Lower leg skin (tissue), 3 donors: Measurements from ENCODE around the gene EIF2AK2.

Source experiments
- POLR2A ChIP-seq, 2 donors: fragments of 450-650 bp; IDR thresholded peaks; one replicate each; pipeline ENCODE4 v1.6.1; 2016 to 2017; ENCODE audit warnings: antibody characterized with exemption in 2 of 2, mild to moderate bottlenecking in 1 of 2, moderate library complexity in 1 of 2
- TF ChIP-seq, protein P1 (sequence below), 3 donors: fragments of 450-650 bp; IDR thresholded peaks; one replicate each; pipeline ENCODE4 v1.5.1; 2016; ENCODE audit warnings: antibody characterized with exemption in 3 of 3, mild to moderate bottlenecking in 3 of 3, moderate library complexity in 2 of 3

DNA sequence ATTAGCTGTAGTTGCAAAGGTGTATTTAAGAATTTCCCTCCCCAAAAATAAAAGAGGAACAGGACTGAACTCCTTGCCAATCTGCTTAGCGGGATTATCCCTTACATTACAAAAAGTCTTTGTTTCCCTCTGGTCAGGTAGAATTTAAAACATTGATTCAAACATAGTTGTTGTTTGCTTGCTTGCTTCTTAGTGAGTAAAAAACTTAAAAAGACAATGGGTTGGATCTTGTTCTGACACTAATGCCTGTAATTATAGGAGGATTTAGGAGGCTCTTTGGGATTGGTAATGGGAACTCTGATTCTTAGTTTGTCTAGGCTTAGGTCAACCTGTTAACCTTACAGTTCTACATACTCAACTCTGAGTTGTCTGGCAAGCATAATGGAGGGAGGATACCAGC is 35.8 kb upstream of the EIF2AK2 start:
- TF ChIP-seq, protein P1, sequence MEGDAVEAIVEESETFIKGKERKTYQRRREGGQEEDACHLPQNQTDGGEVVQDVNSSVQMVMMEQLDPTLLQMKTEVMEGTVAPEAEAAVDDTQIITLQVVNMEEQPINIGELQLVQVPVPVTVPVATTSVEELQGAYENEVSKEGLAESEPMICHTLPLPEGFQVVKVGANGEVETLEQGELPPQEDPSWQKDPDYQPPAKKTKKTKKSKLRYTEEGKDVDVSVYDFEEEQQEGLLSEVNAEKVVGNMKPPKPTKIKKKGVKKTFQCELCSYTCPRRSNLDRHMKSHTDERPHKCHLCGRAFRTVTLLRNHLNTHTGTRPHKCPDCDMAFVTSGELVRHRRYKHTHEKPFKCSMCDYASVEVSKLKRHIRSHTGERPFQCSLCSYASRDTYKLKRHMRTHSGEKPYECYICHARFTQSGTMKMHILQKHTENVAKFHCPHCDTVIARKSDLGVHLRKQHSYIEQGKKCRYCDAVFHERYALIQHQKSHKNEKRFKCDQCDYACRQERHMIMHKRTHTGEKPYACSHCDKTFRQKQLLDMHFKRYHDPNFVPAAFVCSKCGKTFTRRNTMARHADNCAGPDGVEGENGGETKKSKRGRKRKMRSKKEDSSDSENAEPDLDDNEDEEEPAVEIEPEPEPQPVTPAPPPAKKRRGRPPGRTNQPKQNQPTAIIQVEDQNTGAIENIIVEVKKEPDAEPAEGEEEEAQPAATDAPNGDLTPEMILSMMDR (IDR thresholded peaks at IDR 0.05): no peak
- TF ChIP-seq POLR2A (IDR thresholded peaks at IDR 0.05): no peak
